ENCODE results near the gene TK1. TPM values are rescaled to one million over a fixed set of nuclear protein-coding genes. Genes with fewer than 3 reads are reported as not detected.

TK1 gene
- total RNA-seq, 2 donors from 2014 or later, result 81.0 to 97.4 TPM

GRCh38 chr17:78210111-78210510 lies 23.3 kb upstream of the TK1 start:
- H3K9me3 ChIP-seq (ENCODE audit: control insufficient read depth, low read length), result no peaks in the 10 kb centered on the region
- H3K9me3 Mint-ChIP-seq, result no peaks in the 10 kb centered on the region
- no peak for TF ChIP-seq CTCF (conservative IDR thresholded peaks at IDR 0.05)
- H3K36me3 ChIP-seq (ENCODE audit: control insufficient read depth, insufficient read depth, low read length), result no peaks in the 10 kb centered on the region
- 89 to 92% methylated on average over 8 to 10 of the region's 10 CpGs for WGBS, 2 experiments (ENCODE audit: insufficient coverage in 1 of 2, insufficient read length in 1 of 2)
- no peak for DNase-seq
- H3K27ac Mint-ChIP-seq, result no peak overlapping the region
- H3K4me1 Mint-ChIP-seq, result peaks cover 5% of the 10 kb centered on the region
- H3K27ac ChIP-seq (ENCODE audit: low read depth, low read length), result no peak overlapping the region
- no peaks in the 10 kb centered on the region for H3K4me1 ChIP-seq (ENCODE audit: control insufficient read depth, insufficient read depth, low read length)
- peaks cover 6% of the 10 kb centered on the region for H3K27me3 Mint-ChIP-seq (ENCODE audit: insufficient read depth)
- H3K27me3 ChIP-seq (ENCODE audit: control insufficient read depth, insufficient read depth, low read length, poor library complexity, severe bottlenecking), result no peaks in the 10 kb centered on the region
- H3K9ac ChIP-seq (ENCODE audit: extremely low read depth, low read length, poor library complexity, severe bottlenecking), result no peak overlapping the region
- H3K4me3 Mint-ChIP-seq, result no peak overlapping the region
- H3K4me3 ChIP-seq (ENCODE audit: low read length), result no peak overlapping the region
- H3K36me3 Mint-ChIP-seq (ENCODE audit: low read depth), result no peaks in the 10 kb centered on the region

GRCh38 chr17:78208486-78208885 lies 21.6 kb upstream of the TK1 start:
- H3K36me3 Mint-ChIP-seq (ENCODE audit: low read depth), result peaks cover 14% of the 10 kb centered on the region
- H3K9me3 Mint-ChIP-seq, result no peaks in the 10 kb centered on the region

GRCh38 chr17:78206298-78206697 lies 19.4 kb upstream of the TK1 start:
- Histone ChIP-seq H3K4me1 (ENCODE audit: control insufficient read depth, insufficient read depth, low read length) (no peaks in the 10 kb centered on the region), H3K27ac (ENCODE audit: low read depth, low read length) (no peak overlapping the region), H3K9ac (ENCODE audit: extremely low read depth, low read length, poor library complexity, severe bottlenecking) (no peak overlapping the region), H3K36me3 (ENCODE audit: control insufficient read depth, insufficient read depth, low read length) (peaks cover 6% of the 10 kb centered on the region), H3K9me3 (ENCODE audit: control insufficient read depth, low read length) (no peaks in the 10 kb centered on the region), H3K27me3 (ENCODE audit: control insufficient read depth, insufficient read depth, low read length, poor library complexity, severe bottlenecking) (no peaks in the 10 kb centered on the region), H3K4me3 (ENCODE audit: low read length) (no peak overlapping the region)
- 77 to 89% methylated on average over 4 to 7 of the region's 7 CpGs for WGBS, 2 experiments (ENCODE audit: insufficient coverage in 1 of 2, insufficient read length in 1 of 2)
- no peak overlapping the region for H3K4me3 Mint-ChIP-seq
- peak; percentile 61 for TF ChIP-seq CTCF (conservative IDR thresholded peaks at IDR 0.05)
- H3K27ac Mint-ChIP-seq, result peak overlapping the region; percentile 21
- H3K36me3 Mint-ChIP-seq (ENCODE audit: low read depth), result peaks cover 23% of the 10 kb centered on the region
- H3K9me3 Mint-ChIP-seq, result no peaks in the 10 kb centered on the region
- no peaks in the 10 kb centered on the region for H3K27me3 Mint-ChIP-seq (ENCODE audit: insufficient read depth)
- H3K4me1 Mint-ChIP-seq, result no peaks in the 10 kb centered on the region
- peak; percentile 85 for DNase-seq

More at GRCh38 chr17:78208486-78208885, 21.6 kb upstream of the TK1 start:
- Histone ChIP-seq H3K4me1 (ENCODE audit: control insufficient read depth, insufficient read depth, low read length) (no peaks in the 10 kb centered on the region), H3K9me3 (ENCODE audit: control insufficient read depth, low read length) (no peaks in the 10 kb centered on the region), H3K27ac (ENCODE audit: low read depth, low read length) (no peak overlapping the region), H3K36me3 (ENCODE audit: control insufficient read depth, insufficient read depth, low read length) (peaks cover 3% of the 10 kb centered on the region), H3K4me3 (ENCODE audit: low read length) (no peak overlapping the region), H3K27me3 (ENCODE audit: control insufficient read depth, insufficient read depth, low read length, poor library complexity, severe bottlenecking) (no peaks in the 10 kb centered on the region), H3K9ac (ENCODE audit: extremely low read depth, low read length, poor library complexity, severe bottlenecking) (no peak overlapping the region)
- Mint-ChIP-seq H3K4me3 (no peak overlapping the region), H3K27me3 (ENCODE audit: insufficient read depth) (peaks cover 2% of the 10 kb centered on the region), H3K27ac (no peak overlapping the region), H3K4me1 (no peaks in the 10 kb centered on the region)
- DNase-seq, result no peak
- no peak for TF ChIP-seq CTCF (conservative IDR thresholded peaks at IDR 0.05)
- WGBS, 2 experiments (ENCODE audit: insufficient coverage in 1 of 2, insufficient read length in 1 of 2), result 80 to 100% methylated on average over 1 to 2 of the region's 3 CpGs

Data from endodermal cell (in vitro differentiated cells).